Fibroblast of mammary gland (primary cell): ENCODE measurements around the gene CREB5.

Experiments used
- DNase-seq: peaks from one replicate; pipeline ENCODE4 v3.0.0-alpha.2; 2010; ENCODE audit warnings: low read depth
- H3K4me3 ChIP-seq: 2 replicates; pipeline ENCODE4 v1.5.1; 2011; ENCODE audit warnings: low read depth, mild to moderate bottlenecking, low read length, moderate library complexity; ENCODE audit not compliant: control insufficient read depth
- CTCF ChIP-seq: conservative IDR thresholded peaks from 2 replicates; pipeline ENCODE4 v1.5.1; 2011; ENCODE audit warnings: low read depth, low read length, inconsistent platforms; ENCODE audit not compliant: control insufficient read depth, insufficient read depth

The CREB5 gene

GRCh38 chr7:28872226-28872625, 459.9 kb downstream of the CREB5 start:
- no peak for TF ChIP-seq CTCF
- no peak overlapping the region for H3K4me3 ChIP-seq
- DNase-seq: no peak

- no peak overlapping the region for H3K4me3 ChIP-seq
- DNase-seq: no peak
- TF ChIP-seq CTCF: no peak
Measured at GRCh38 chr7:28873365-28873764, 461.0 kb downstream of the CREB5 start.

- no peak for TF ChIP-seq CTCF
- no peak overlapping the region for H3K4me3 ChIP-seq
- DNase-seq: no peak
Measured at GRCh38 chr7:28874001-28874400, 461.7 kb downstream of the CREB5 start.
